Lung (tissue), 12 donors: Measurements from ENCODE around the gene DNHD1. TPM values are rescaled to one million over a fixed set of nuclear protein-coding genes. Genes with fewer than 3 reads are reported as not detected.
A peak's percentile ranks its signal among the peaks of the same experiment; 100 is the strongest.

Experiments used
- ATAC-seq: fragments of 200-7000 bp; cut with Tn5 transposase; one replicate; pipeline ENCODE4 v1.9.1; 2020; ENCODE audit warnings: moderate number of reproducible peaks; ENCODE audit not compliant: insufficient read depth, low FRiP score
- DNase-seq, 3 donors: peaks; one replicate each; pipeline ENCODE4 v3.0.0-alpha.2; 2013 to 2017
- H3K27ac ChIP-seq, 2 donors: one replicate each; pipeline ENCODE4 v1.5.1; 2013; ENCODE audit warnings: mild to moderate bottlenecking in 2 of 2, moderate library complexity in 2 of 2, control low read depth in 1 of 2, inconsistent platforms in 1 of 2, low read depth in 1 of 2, low read length in 1 of 2
- H3K27me3 ChIP-seq, 3 donors: one replicate each; pipeline ENCODE4 v1.5.1; 2013; ENCODE audit warnings: low read length in 2 of 3; ENCODE audit not compliant: control insufficient read depth in 3 of 3, insufficient read depth in 3 of 3
- H3K36me3 ChIP-seq, 4 donors: one replicate each; pipeline ENCODE4 v1.5.1; 2013; ENCODE audit warnings: low read length in 4 of 4, mild to moderate bottlenecking in 1 of 4, moderate library complexity in 1 of 4; ENCODE audit not compliant: control insufficient read depth in 4 of 4, insufficient read depth in 4 of 4
- H3K4me1 ChIP-seq, 5 donors: one replicate each; pipeline ENCODE4 v1.5.1; 2013; ENCODE audit warnings: low read length in 5 of 5, mild to moderate bottlenecking in 2 of 5, moderate library complexity in 1 of 5; ENCODE audit not compliant: control insufficient read depth in 5 of 5, insufficient read depth in 5 of 5
- H3K4me3 ChIP-seq: one replicate; pipeline ENCODE4 v1.5.1; 2013; ENCODE audit warnings: mild to moderate bottlenecking, control low read depth, moderate library complexity
- H3K9ac ChIP-seq, 2 donors: one replicate each; pipeline ENCODE4 v1.5.1; 2013; ENCODE audit warnings: low read length in 2 of 2, control low read depth in 1 of 2; ENCODE audit not compliant: insufficient read depth in 1 of 2
- H3K9me3 ChIP-seq, 4 donors: one replicate each; pipeline ENCODE4 v1.5.1; 2013; ENCODE audit warnings: low read length in 3 of 4, mild to moderate bottlenecking in 1 of 4, moderate library complexity in 1 of 4; ENCODE audit not compliant: control insufficient read depth in 4 of 4, insufficient read depth in 3 of 4
- WGBS, 2 donors: extraction: QIAGEN DNeasy Blood & Tissue Kit; methylation state at CpG; one replicate each; pipeline ENCODE4 v1.1.7; 2013; 5-methylcytosine and 5-hydroxymethylcytosine counted together
- polyA plus RNA-seq, 2 donors: library from polyadenylated mRNA; stranded (reverse); fragments of 200-250 nt; gene quantifications; one replicate each; pipeline ENCODE4 v1.2.1, GENCODE V29; 2013
- total RNA-seq, 2 donors: library from RNA; depleted of rRNA in 1 of 2; stranded (reverse); fragments of >200 nt in 1 of 2; gene quantifications; one replicate each; pipeline ENCODE4 v1.2.1, GENCODE V29; 2014 to 2021
- TF ChIP-seq, protein P1 (sequence below): IDR thresholded peaks from 2 replicates; pipeline ENCODE4 v1.5.1; 2012; ENCODE audit warnings: mild to moderate bottlenecking; ENCODE audit errors: control extremely low read depth, extremely low read depth
- donor health status: control.
- donor health status: control.
- donor health status: Bipolar disorder and iron deficiency.
- donor health status: healthy.
- donor health status: DM: yes; HTN: yes; CAD: no.

The DNHD1 gene
- total and polyA plus RNA-seq, 4 donors = 4.5 to 15.6 (median 12.0) TPM

DNA sequence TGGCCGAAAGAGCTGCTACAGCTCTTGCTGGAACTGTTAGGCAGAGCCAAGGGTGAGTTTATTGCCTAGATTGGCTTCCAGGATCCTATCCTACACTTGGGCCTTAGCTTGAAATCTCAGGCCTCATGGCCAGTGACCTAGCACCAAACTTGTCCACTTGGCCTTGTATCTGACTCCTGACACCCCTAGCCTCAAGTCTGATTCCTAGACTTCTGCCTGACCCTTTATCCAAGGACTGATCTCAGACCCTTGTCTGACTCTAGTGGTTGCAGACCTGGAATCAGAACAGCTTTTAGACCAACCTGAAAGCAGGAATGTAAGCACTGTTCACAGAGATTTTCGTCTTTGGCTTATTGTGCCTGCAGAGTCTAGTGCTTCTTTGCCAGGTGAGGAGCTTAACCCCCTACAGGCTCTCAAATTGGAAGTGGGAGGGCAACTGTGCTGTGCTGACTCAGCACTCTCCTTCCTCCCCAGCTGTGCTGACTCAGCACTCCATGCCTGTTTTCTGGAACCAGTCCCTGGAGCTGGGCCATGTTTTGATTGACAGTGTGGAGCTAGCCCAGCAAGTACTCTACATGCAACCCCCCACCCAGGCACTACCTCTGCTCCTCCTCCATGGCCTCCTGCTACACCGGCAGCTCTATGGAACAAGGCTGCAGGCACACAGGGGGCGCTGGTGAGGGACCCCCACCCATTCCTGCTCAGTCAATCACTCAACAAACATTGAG, 71.3 kb downstream of the DNHD1 start:
- H3K4me1 ChIP-seq = peaks cover 4 to 11% (median 7%) of the 10 kb centered on the region in 5 donors
- DNase-seq (peak; percentile 89 to 93 (median 90)), ATAC-seq (no peak)
- H3K36me3 ChIP-seq = peaks cover 0 to 9% (median 0%) of the 10 kb centered on the region in 4 donors
- no peak overlapping the region for H3K27ac ChIP-seq
- H3K9ac ChIP-seq = no peak overlapping the region
- H3K4me3 ChIP-seq = no peak overlapping the region
- WGBS, 2 donors = 62 to 79% methylated on average over 4 of the region's 4 CpGs
- TF ChIP-seq, protein P1, sequence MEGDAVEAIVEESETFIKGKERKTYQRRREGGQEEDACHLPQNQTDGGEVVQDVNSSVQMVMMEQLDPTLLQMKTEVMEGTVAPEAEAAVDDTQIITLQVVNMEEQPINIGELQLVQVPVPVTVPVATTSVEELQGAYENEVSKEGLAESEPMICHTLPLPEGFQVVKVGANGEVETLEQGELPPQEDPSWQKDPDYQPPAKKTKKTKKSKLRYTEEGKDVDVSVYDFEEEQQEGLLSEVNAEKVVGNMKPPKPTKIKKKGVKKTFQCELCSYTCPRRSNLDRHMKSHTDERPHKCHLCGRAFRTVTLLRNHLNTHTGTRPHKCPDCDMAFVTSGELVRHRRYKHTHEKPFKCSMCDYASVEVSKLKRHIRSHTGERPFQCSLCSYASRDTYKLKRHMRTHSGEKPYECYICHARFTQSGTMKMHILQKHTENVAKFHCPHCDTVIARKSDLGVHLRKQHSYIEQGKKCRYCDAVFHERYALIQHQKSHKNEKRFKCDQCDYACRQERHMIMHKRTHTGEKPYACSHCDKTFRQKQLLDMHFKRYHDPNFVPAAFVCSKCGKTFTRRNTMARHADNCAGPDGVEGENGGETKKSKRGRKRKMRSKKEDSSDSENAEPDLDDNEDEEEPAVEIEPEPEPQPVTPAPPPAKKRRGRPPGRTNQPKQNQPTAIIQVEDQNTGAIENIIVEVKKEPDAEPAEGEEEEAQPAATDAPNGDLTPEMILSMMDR = no peak
- H3K27me3 ChIP-seq = peaks cover 0 to 5% (median 0%) of the 10 kb centered on the region in 3 donors
- no peaks in the 10 kb centered on the region for H3K9me3 ChIP-seq

DNA sequence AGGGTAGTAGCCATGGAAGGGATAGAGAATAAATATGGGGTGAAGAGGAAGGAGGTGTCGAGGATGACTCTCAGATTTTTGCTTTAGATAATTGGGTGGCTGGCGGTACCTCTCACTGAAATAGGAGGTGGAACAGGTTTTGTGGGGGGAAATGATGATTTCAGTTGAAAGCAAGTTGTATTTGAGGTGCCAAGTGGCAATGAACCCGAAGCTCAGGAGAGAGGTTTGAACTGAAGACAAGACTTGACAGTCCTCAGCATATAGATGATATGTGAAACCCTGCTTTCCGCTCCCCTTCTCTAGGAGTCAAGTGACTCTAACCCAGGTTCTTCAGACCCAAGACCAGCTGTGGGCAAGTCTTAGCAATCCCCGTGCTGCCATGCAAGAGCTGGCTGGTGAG, 72.6 kb downstream of the DNHD1 start:
- Histone ChIP-seq H3K9me3 (no peaks in the 10 kb centered on the region), H3K4me3 (no peak overlapping the region), H3K36me3 (peaks cover 0 to 2% (median 0%) of the 10 kb centered on the region in 4 donors), H3K27me3 (peaks cover 0 to 5% (median 0%) of the 10 kb centered on the region in 3 donors), H3K27ac (no peak overlapping the region), H3K4me1 (peaks cover 4 to 11% (median 7%) of the 10 kb centered on the region in 5 donors), H3K9ac (no peak overlapping the region)
- DNase-seq (no peak), ATAC-seq (no peak)
- TF ChIP-seq, protein P1 = no peak
- 84 to 95% methylated on average over 5 of the region's 5 CpGs for WGBS, 2 donors

DNA sequence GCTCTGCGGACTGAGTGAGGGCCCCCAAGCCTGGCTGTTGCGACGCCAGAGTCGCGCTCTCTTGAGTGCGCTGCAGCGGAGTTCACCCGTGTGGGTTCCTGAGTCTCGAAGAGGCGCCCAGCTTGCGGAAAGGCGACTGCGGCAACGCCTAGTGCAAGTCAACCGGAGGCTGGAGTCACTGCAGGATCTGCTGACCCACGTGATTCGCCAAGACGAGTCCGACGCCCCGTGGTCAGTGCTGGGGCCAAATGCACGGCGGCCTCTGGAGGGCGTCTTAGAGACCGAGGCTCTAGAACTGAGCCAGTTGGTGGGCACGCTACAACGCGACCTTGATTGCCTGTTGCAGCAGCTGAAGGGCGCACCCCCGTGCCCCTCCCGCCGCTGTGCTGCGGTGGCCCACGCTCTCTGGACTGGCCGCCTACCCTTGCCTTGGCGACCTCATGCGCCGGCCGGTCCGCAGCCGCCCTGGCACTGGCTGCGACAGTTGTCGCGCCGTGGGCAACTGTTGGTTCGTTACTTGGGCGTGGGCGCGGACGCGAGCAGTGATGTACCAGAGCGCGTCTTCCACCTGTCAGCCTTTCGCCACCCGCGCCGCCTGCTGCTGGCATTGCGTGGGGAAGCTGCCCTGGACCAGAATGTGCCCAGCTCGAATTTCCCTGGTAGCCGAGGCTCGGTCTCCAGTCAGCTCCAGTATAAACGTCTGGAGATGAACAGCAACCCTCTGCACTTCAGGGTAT, 73.8 kb downstream of the DNHD1 start:
- no peak overlapping the region for H3K9ac ChIP-seq
- TF ChIP-seq, protein P1 = no peak
- ATAC-seq = no peak
- peaks cover 0 to 2% (median 0%) of the 10 kb centered on the region in 4 donors for H3K36me3 ChIP-seq
- DNase-seq = no peak
- peaks cover 0 to 5% (median 0%) of the 10 kb centered on the region in 3 donors for H3K27me3 ChIP-seq
- H3K9me3 ChIP-seq = no peaks in the 10 kb centered on the region
- H3K4me1 ChIP-seq = peaks cover 4 to 17% (median 7%) of the 10 kb centered on the region in 5 donors
- H3K27ac ChIP-seq = no peak overlapping the region
- H3K4me3 ChIP-seq = no peak overlapping the region
- WGBS, 2 donors = 72 to 90% methylated on average over 62 of the region's 62 CpGs
